ENCODE results near the gene KLK12.

Gene KLK12, protein sequence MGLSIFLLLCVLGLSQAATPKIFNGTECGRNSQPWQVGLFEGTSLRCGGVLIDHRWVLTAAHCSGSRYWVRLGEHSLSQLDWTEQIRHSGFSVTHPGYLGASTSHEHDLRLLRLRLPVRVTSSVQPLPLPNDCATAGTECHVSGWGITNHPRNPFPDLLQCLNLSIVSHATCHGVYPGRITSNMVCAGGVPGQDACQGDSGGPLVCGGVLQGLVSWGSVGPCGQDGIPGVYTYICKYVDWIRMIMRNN

DNA sequence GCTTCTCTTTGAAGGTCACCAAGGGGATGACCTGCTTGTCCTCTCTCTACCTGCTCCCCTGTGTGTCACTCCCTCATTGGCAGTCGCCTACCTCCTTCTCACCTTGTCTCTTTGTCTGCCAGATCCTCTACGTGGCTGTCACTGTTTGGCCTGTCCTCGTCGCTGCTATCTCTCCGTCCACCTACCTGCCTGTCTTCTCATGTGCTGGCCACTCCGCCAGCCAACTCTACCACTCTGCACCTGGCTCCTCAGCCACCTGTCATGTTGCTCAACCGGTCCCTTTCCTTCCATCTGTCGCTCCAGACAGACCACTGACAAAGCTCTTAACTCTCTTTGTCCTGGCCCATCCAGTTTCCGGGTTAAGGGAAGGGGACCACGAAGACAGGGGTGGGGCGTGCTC is at the start of gene KLK12:
KLK12 (minus strand) TSS at position 299 of the 400 bp plus-strand sequence. CDS start 381 bp downstream, outside the sequence.
- peak; percentile 14 for DNase-seq

DNA sequence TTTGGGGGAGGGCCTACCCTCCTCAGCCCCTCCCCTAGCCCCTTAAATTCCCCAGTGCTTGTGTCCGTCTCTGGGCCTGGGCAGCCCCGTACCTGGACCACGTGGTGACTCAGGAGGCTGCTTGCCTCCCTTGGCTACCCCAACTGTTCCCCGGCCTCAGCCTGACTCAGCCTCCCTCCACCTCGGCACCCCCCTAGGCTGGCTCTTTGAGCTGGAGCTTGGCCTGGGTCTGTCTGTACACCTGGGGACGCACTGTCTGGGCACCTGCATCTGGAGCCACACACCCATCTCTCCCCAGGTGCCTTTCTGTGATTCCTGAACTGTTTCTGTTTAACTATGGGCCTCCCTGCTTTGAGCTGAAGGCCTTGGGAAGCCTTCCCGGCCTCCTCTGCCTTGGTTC is 49.7 kb upstream of the KLK12 start:
- no peak for DNase-seq

DNA sequence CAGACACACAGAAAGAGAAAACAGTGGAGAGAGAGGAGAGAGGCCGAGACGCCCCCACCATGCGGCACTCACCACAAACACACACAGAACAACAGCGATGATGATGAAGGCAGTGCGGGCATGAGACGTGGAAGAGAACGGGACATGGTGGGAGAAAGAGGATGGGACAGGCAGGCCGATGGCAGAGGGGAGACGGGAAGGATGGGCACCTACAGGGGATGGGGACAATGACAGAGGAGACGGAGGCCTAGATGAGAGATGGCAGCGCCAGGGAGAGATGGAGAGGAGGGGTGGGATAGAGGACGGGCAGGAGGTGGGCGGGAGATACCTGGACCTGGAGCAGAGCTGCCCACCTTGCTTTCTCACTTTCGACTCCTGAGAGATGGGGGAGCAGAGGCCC is 49.0 kb upstream of the KLK12 start:
- no peak for DNase-seq

DNA sequence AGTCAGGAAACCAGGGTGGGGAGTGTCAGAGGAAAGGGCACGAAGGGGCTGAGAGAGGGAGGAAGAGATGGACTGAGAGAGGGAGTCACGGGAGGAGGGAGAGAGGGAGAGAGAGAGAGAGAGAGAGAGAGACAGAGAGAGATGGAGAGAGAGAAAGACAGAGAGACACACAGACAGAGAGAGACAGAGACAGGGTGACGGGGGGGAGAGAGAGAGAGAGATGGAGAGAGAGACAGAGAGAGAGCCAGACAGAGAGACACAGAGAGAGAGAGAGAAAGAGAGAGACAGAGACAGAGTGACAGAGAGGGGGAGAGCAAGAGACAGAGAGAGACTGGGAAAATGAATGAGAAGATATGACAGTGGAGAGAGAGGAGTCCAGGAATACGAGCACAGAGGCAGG is 48.4 kb upstream of the KLK12 start:
- no peak for DNase-seq

DNA sequence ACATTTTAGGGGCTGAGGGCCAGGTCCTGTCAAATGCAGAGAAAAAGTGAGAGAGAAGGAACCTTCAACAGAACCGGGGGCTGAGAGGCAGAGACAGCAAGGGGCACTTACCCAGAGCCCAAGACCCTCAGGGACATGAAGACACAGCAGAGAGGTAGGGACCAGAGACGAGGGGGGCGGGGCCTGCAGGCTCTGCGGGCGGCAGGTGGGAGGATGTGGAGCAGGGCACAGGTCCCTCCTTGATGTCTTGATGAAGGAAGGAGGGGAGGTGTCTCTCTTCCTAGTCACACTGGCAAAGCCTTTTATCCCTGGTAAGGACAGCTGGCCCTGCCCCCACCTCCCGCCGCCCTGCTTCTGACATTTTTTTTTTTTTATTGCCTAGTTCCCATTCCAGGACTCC is 47.8 kb upstream of the KLK12 start, which contains the start of gene KLK14:
KLK14 (minus strand) TSS at position 277 of the 400 bp plus-strand sequence; CDS start at position 4, 273 bp downstream.
- DNase-seq: no peak

DNA sequence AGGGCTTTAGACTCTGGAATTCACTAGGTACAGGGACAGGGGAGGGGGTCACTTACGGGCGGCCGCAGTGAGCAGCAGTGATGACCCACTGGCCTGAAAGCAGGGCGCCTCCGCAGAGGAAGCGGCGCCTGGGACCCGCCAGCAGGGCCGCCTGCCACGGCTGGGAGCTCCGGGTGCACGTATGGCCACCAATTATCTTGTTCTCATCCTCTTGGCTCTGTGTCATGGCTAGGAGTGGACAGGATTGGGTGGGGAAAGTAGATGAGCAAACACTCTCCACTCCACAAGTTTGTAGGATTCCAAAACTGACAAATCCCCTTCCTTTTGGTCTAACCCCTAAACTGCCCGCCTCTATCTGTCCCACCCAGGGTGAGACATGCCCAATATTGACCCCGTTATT is 46.7 kb upstream of the KLK12 start:
- DNase-seq: no peak

DNA sequence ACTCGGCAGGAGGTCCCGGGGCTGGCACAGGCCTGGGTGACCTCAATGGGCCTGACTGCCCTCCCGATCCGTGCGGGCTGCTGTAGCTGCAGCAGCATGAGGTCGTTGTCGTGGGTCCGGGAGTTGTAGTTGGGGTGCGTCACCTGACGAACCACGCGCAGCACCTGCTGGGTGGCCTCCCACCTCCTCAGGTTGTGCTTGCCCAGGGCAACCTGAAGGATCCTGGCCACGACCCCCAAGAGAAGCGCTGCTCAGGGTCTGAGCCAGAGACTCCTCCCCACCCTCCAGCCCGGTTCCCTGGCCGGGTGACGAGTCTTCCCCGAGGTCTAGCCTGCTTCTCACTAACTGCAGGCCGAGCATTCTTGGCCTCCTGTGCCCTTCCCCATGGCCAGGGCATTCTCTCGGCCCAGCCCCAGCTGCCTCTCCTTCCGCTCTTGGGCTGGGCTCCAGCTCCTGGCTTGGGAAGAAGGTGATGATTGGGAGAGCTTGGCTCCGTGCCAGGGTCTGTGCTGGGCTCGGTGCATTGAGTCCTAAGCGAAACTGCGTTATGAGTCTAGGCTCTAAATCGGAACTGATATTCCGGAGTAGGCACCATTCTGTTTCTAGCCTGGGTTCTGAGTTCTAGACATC is 44.8 kb upstream of the KLK12 start:
- DNase-seq: peak; percentile 39

DNA sequence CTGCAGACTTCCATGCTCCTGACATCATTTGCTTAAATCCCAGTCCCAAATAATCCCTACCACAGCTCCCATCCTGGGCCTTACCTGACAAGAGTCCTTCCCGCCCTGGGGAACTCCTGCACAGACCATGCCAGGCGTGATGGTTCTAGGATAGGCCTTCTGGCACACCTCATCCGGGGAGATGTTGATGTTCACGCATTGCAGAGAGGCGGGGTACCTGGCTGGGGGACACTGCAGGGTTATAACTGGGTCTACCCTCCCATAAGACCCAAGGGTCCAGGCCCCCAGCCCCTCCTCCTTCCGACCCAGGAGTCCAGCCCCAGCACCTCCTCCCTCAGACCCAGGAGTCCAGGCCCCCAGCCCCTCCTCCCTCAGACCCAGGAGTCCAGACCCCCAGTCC is 43.9 kb upstream of the KLK12 start:
- DNase-seq: no peak

DNA sequence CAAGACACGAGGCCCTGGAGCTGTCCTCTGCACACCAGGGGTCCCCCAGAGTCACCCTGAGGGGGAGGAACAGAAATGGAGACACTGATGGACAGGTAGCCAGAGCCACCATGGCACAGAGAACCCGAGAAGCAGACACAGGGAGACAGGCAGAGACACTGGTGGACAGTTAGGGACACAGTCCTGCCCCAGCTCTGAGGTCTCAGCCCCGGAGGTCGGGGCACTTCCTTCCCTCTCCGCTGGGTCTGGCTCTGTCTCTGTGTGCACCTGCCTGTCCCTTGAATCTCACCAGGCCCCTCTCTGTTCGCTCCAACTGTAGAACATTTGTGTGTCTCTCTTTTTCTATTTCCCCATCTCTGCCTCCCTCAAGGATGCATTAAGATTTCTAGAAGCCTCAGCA is 43.3 kb upstream of the KLK12 start:
- no peak for DNase-seq

DNA sequence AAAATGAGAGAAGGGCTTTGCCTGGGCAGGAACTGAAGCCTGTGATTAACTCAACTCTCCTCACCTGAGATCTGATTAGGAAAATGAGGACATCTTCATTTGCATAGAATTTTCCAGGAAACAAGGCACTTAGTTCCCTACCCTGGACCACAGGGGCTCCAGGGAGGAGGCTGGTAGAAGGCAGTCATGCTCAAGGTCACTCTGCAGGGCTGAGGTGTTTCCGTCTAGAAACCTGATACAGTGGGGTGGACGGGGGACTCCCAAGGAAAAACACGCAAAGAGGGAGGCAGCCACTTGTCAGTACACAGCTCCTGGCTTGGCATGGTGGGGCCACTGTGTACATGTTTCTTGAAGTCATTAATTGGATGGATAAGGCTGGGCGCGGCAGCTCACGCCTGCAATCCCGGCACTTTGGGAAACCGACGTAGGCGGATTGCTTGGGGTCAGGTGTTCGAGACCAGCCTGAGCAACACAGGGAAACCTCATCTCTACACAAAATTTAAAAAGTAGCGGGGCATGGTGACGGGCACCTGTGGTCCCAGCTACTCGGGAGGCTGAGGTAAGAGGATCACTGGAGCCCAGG is 41.9 kb upstream of the KLK12 start:
- DNase-seq: no peak

DNA sequence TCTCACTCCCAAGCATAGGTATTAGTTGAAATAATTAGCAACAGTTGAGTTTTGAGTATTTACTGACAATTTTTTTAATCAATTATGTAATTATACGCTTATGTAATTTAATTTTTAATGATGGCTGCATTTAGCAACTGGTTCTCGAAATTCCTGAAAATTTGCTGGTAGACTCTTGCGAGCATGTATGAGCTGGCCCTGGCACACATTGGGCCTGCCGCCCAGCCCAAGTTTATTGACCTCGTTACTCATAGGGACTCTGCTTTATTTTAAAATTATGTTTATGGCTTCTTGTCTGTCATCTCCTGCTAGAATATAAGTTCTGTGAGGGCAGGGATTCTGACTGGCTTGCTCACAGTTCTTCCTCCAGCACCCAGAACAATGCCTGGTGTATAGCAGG is 41.2 kb upstream of the KLK12 start:
- DNase-seq: no peak

DNA sequence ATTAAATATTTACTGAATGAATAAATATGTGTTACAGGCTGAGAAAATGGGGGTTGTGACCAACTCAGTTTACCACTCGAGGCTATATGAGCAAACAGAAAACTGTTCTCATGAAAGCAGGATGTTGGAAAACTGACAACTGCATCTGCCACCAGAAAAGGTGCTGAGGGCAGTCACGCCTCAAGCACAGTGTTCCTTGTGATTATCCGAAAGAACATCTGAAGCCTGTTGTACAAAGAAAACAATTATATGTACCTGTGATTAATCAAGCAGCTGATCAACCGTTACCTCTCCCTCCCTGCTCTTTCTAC is 36.2 kb upstream of the KLK12 start:
- DNase-seq: no peak

DNA sequence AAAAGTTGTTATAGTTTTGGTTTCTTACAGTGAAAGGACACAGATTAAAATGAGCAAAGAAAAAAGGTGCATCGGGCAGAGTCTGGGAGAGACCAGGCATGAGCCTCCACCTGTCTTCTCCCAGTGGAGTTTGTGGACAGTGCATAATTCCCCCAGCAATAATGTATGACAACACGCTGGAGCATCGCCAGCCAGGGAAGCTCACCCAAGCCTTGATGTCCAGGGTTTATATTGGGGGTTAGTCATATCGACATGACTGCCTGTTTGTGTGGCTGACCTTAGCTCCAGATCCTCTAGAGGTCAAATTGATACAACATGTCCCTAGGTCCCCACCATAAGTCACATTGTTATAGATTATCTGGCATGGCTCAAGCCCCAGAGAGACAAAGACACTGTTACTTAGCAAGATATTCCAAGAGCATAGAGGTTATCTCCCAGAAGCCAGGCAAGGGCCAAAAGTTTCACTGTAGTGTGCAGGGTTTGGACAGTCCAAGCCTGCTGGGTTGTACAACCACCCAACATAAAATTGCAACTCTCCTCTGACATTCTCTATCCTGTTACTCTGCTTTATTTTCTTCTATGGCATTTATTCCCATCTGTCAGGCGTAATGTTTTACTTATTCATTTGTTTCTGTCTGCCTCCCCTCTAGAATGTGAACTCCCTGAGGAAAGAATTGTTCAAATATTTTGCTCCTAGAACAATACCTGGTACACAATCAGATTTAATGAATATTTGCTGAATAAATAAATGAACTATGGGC is 35.7 kb upstream of the KLK12 start:
- DNase-seq: no peak

DNA sequence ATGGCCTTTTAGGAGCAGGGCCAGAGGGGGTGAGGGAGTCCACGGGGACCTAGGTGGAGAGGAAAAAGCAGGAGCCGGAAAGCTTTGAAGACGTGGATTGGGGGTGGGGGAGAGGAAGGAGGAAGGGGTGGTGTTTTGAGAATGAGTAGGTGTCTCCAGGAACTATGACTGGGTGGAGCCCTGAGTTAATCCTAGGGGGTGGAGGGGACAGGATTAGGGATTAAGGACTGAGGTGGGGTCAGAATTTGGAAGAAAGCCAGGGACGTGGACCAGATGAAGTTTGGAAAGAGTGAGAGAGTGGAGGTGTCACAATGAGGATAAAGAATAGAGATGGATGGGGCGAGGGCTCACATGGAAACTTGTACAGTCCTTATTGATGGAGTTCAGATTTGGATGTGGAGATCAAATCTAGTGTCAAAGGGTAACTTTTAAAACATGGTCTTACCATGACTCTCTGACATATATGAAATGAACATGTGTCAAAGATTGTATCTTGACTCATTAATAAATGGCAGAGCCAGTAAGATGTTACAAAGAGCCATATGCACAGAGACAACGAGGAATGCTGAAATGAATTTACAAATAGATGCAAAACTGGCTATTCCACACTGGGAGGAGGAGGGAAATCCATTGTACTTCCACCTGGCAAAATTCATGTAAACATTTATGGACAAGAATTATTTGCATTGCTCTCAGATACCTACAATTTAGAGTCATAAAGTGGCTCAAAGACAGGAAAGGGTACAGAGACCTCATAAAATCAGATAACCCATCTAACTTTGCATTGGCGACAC is 31.8 kb upstream of the KLK12 start:
- no peak for DNase-seq

DNA sequence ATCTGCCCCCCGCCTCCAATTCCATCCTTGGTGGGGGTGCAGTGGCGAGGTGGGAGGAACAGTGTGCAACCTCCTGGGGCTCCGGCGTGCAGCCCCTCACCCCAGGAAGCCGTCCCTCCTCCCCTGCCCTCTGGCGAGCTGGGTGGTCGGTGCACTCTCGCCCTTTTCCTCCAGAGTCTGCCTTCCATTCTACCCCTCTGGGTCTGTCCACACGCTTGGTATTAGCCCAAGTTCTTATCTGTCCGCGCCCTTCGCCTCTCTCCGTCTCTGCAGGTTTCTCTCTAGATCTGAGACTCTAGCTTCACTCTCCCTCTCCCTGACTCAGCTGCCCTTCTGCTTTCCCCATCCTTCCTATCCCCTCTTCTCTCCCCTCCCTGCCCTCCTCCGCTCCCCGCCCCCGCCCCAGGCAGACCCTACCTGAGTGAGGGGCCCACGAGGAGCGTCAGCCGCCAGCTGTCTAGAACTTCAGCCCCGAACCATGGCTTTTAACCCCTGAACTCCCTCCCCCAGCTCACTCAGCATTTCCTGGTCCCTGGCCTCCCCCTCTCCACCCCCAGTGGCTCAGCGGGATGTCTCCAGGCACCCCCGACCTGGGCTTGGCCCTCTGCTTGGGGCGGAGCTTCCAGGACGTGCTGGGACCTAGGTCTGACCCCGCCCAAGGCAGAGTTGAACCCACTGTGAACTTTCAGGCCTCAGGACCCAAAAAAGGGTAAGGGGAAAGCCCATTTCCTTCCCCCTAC is 30.6 kb upstream of the KLK12 start:
- DNase-seq: no peak

DNA sequence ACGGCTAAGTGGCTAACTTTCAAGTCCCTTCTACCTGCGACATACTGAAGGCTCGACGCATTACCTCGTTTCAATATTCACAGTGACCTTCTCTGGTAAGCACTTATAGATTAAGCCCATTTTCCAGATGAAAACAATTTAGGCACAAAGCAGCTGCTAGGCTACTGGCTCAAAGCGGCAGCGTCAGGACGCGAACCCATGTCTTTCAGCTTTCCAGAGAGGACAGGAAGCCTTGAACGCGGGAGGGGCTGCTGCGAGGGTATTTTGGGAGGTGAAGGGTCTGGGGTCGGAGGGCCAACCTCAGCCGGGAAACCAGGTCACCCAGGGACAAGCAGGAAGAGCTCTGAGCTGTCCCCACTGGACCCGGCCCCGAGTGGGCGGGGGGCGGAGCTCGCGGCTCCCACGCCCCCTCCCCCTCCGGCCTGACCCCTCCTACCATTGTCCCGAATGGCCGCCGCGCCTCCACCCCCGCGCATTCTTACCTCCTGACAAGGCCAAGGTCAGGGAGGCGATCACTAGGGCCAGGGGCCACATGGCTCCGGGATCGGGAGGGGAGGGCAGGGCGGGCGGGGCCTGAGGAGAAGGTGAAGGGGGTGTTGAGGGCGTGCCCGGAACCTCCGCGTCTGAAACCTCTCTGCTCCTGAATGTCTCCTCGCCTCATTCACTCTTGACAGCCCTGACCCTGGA is 29.9 kb upstream of the KLK12 start, which contains the start of gene KLK13:
KLK13 (minus strand) TSS at position 559 of the 687 bp plus-strand sequence; CDS start at position 534, 25 bp downstream.
- DNase-seq: no peak

DNA sequence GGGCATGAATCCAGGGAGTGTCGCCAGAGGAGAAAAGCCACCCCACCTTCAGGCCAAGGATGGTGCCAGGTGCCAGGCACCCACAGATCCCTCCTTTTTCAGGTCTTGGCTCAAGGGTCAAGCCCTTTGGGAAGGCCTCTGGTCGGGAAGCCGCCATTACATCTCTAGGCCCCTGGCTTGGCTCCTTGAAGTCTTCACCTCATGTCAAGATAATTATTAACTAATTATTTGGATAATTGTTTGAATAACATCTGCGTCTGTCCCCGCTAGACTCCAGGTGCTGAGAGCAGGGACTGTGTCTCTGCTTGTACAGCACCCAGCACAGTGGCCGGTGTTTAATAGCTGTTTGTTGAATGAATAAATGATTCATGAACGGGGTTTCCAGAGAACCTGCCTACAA is 28.9 kb upstream of the KLK12 start:
- DNase-seq: no peak

DNA sequence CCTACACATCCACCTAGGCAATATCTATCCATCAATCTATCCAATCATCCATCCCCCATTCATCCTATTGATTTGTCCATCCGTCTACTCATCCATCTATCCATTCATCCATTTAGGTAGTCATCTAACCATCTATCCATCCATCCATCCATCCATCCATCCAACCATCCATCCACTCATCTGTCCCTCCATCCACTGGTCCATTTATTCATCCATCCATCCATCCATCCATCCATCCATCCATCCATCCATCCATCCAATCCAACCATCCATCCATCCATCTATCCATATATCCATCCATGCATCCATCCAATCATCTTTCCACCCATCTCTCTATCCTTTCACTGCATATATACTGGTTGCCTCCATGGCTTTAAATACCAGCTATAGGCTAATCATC is 26.2 kb upstream of the KLK12 start:
- no peak for DNase-seq

DNA sequence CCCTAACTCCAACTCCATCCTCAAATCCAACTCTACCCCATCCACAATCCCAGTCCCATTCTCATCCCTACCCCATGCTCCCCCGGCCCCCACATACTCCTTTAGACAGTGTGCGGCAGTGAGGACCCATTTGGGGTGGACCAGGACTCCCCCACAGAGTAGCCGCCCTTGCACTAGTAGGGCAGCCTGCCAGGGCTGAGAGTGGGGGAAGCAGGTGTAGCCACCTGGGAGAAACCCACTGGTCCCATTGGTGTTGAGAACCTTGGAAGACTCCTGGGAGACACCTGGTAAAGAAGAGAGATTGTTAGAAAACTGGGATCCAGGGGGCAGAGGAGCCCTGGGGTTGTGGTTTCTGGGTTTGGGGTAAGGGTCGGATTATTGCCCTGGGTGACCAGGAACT is 25.5 kb upstream of the KLK12 start:
- DNase-seq: no peak

DNA sequence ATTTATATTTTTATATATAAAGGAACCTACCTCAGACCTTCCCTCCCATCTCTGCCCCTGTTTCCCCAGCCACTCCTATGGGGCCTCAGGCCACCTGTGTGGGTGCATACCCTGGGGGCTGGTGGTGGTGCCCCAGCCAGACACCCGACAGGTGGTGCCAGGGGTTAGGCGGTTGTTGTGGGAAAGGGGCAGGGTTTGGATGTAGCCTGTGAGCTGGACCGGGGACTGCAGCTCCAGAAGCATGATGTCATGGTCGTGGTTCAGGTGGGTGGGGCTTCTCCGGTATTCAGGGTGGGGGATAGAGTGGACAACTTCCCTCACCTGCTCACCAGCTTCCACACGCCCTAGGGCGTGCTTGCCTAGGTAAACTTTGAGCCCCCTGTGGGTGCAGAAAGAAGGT is 24.9 kb upstream of the KLK12 start:
- DNase-seq: no peak

DNA sequence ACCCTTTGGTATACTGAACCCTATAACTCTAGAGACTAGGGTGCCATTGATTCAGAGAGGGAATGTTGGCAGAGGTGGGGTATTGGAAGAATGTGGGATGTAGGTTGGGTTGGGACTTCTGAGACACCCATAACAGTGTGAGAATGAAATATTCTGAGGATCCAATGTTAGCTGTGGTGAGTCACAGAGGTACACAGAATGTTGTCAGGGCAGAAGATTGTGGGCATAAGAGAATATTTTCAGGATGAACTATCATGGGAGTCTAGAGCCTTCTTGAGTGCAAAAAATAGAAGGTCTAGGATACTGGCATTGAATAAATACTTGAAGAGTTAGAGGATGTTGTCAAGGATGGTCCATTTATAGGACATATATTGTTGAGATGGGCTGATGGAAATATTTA is 21.1 kb upstream of the KLK12 start:
- no peak for DNase-seq

DNA sequence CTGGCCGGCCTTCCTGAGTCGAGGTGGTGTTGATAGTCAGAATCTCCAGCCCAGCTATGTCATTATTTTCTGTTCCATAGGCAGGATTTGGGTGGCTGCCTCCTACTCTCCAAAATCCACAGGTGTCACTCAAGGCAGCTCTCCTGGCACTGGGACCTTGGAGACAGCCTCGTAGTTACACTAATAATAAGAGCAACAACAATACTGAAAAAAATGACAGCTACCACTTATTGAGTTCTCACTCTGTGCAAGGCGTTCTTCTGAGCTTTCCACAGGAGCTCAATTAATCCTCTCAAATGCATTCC is 12.2 kb upstream of the KLK12 start:
- peak; percentile 90 for DNase-seq
